Measurements from ENCODE around the gene DTX1.

- TF ChIP-seq, protein P1, sequence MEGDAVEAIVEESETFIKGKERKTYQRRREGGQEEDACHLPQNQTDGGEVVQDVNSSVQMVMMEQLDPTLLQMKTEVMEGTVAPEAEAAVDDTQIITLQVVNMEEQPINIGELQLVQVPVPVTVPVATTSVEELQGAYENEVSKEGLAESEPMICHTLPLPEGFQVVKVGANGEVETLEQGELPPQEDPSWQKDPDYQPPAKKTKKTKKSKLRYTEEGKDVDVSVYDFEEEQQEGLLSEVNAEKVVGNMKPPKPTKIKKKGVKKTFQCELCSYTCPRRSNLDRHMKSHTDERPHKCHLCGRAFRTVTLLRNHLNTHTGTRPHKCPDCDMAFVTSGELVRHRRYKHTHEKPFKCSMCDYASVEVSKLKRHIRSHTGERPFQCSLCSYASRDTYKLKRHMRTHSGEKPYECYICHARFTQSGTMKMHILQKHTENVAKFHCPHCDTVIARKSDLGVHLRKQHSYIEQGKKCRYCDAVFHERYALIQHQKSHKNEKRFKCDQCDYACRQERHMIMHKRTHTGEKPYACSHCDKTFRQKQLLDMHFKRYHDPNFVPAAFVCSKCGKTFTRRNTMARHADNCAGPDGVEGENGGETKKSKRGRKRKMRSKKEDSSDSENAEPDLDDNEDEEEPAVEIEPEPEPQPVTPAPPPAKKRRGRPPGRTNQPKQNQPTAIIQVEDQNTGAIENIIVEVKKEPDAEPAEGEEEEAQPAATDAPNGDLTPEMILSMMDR (IDR thresholded peaks at IDR 0.05): no peak
- no peak for TF ChIP-seq POLR2A (IDR thresholded peaks at IDR 0.05)
These were observed 743 bp upstream of the DTX1 start for GRCh38 chr12:113055594-113056380.
